Activated naive CD4-positive, alpha-beta T cell treated with Interleukin-2 at 50 U/mL for 16 hours (primary cell): ENCODE measurements around the gene ERAP2.
"Not testable (repeated sequence)": the region's sequence is repeated elsewhere in the genome, so short reads cannot be mapped to it uniquely, and the experiment has no call there.

Experiments used
- DNase-seq: peaks from one replicate; pipeline ENCODE4 v3.0.0-alpha.2; 2020

The ERAP2 gene

DNA sequence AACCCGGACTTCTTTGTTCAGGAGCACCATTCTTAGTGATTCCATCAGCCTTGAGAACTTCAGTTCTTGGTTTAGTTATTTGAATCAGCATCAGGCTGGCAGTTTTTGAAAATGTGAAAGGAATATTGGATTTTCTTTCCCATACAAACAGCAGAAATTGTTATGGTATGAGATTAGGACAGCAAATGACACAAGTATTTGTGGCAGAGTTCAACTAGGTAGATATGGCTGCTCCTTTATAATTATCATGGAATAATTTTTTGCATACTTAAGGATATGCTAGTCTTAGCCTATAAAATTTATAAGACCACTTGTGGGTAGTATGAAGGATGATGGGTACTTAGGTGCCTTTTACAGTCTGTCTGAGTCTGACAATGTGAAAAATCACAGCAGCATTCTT is 25.5 kb downstream of the ERAP2 start:
- no peak for DNase-seq

- no peak for DNase-seq
Measured at GRCh38 chr5:96902876-96903275, 26.6 kb downstream of the ERAP2 start.

- DNase-seq: no peak
Measured at GRCh38 chr5:96903300-96903699, 27.0 kb downstream of the ERAP2 start.

- no peak for DNase-seq
Measured at GRCh38 chr5:96904054-96904931, 28.0 kb downstream of the ERAP2 start.

- DNase-seq: no peak
Measured at GRCh38 chr5:96905864-96906263, 29.6 kb downstream of the ERAP2 start.

- DNase-seq: no peak
Measured at GRCh38 chr5:96909003-96909402, 32.7 kb downstream of the ERAP2 start.

DNA sequence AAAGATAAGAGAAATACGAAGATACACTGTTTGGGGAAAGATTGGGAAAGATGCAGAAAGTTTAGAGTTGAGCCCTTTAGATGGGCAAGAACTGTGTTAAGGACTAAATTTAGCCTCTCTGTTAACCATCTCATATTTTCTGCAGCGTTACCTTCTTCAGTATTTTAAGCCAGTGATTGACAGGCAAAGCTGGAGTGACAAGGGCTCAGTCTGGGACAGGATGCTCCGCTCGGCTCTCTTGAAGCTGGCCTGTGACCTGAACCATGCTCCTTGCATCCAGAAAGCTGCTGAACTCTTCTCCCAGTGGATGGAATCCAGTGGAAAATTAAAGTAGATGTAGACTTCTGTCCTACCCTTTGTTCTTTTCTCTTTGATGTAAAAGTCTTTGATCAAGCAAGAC is 33.1 kb downstream of the ERAP2 start:
- DNase-seq: no peak

DNA sequence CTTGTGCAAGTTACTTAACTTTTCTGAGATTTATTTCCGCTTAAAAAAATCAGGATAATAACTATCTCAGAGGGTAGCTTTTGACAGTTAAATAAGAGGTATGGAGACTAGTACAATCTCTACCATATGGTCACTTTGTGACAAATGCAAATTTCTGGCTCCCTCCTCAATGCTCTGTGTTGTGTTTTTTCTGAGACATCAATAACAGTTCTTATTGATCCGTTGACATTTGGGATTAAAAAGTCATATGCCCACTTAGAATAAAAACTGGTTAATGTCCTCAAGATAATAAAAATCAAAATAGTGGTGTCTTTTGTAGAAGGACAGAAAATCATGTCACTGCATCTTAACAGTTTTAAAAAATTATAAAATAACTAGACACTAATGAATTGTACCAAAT is 34.8 kb downstream of the ERAP2 start:
- no peak for DNase-seq

DNA sequence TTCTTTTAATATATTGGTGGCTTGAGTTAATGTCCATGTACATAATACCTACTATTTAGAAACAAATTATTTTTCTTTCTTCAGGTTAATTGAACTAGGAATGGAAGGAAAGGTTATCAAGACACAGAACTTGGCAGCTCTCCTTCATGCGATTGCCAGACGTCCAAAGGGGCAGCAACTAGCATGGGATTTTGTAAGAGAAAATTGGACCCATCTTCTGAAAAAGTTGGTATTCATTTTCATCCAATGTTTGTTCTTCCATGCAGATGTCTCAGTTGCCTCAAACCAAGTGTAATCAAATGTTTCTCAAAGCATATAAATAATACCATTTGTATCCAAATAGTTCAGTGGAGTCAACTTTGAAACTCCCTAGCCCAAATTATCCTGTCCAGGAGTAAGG is 36.9 kb downstream of the ERAP2 start:
- no peak for DNase-seq

DNA sequence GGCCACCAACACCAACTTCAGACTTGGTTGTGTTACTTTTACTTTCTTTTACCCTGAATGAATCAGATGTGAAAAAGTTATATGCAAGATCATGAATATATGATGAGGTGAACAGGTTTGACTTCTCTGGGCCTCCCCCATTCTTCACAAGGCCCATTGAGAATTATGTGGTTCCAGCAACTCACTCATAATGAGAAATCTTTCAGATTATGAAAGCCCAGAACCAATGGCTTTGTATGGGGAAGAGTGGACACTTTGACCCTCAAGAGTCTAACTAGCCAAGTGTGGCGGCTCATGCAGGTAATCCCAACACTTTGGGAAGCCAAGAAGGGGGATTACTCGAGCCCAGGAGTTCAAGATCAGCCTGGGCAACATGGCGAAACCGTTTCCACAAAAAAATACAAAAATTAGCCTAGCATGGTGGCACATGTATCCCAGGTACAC is 43.5 kb downstream of the ERAP2 start:
- no peak for DNase-seq

GRCh38 chr5:96920744-96921355 is 44.5 kb downstream of the ERAP2 start:
- DNase-seq: no peak

GRCh38 chr5:96922499-96923244 is 46.4 kb downstream of the ERAP2 start:
- no peak for DNase-seq

DNA sequence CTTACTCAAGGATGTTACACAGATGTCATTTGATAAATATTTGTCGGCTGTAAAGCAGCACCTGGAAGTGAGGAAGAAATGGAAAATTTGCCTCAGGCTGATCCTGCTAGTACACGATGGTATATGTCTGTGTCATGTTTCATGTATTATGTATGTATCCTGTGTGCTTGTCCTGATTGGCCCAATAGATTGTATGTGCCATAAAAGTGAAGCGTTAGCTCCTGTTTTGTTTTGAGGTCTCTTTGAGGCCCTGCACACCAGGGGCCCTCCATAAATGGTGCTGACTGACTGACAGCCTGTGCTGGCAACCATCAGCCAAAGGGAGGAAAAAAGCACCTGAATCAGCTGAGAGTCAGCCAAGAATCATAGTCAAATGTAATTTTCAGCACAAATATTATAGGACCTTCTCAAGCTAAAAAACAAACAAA is 47.7 kb downstream of the ERAP2 start:
- DNase-seq: no peak

- DNase-seq: no peak
Measured at GRCh38 chr5:96926276-96926675, 50.0 kb downstream of the ERAP2 start.

GRCh38 chr5:96927008-96927407 is 50.7 kb downstream of the ERAP2 start:
- no peak for DNase-seq

- no peak for DNase-seq
Measured at GRCh38 chr5:96928931-96929708, 52.8 kb downstream of the ERAP2 start.

DNA sequence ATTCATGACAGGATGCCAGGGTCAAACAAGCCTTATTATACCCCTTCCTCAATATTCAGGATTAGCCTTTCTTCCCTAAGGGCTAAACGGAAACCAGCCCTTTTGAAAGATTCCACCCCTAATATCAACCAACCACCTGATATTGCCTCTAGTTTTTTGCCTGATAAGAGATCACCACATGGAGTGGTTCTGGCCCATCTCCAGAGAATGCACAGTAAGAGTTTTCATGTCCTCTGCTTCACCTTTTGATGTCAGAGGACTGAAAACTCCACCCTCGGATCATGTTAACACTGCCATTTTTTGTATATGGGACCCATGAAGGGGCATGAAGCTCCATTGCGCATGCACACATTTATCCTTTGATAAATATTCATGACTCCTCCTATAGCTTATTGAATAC is 53.8 kb downstream of the ERAP2 start:
- DNase-seq: no peak

DNA sequence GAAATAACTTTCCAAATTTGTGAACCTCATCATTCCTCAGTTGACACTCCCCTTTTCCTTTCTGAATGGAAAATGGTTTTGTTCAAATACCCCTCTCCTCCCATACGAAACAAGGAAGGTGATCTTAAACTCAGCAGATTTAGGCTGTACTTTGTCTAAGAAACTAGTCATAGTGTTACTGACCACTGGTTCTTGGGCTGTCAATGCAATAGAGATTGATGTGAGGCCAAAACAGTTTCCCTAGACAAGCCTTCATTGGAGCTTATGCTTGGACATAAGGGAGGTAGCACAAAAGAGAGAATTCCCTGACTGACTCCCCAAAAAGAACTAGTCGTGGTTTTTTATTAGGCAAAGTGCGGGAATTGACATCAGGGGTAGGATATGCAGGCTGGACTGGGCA is 54.3 kb downstream of the ERAP2 start:
- no peak for DNase-seq

DNA sequence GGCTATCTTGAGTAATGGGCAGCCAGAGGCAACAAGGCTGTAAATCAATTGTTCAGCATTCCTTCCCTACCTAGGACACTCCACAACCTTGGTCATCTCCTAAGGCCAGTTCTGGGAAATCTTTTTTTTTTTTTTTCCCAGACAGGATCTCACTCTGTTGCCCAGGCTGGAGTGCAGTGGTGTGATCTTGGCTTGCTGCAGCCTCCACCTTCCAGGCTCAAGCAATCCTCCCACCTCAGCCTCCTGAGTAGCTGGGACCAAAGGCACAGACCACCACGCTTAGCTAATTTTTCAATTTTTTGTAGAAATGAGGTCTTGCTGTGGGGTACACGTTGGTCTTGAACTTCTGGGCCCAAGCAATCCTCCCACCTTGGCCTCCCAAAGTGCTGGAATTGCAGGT is 54.7 kb downstream of the ERAP2 start:
- not testable (repeated sequence) for DNase-seq

GRCh38 chr5:96931605-96932004 is 55.3 kb downstream of the ERAP2 start:
- DNase-seq: no peak

DNA sequence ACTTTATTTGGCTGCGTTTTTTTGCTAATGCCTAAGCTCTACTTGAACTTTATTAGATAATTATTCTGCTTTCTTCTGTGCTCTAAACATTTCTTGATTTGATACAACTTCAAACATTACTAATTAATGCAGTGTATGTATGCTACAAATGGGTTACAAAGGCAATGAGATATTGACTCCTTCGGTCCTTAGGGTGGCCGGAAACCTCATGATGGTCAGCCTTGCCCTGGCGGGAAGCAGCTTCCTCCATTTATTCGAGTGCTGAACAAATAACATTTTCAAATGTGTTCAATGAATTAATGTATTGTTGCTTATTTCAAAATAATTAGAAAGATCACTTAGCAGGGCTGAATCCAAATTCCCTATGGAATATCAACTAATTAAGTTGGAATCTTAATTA is 55.7 kb downstream of the ERAP2 start:
- no peak for DNase-seq

DNA sequence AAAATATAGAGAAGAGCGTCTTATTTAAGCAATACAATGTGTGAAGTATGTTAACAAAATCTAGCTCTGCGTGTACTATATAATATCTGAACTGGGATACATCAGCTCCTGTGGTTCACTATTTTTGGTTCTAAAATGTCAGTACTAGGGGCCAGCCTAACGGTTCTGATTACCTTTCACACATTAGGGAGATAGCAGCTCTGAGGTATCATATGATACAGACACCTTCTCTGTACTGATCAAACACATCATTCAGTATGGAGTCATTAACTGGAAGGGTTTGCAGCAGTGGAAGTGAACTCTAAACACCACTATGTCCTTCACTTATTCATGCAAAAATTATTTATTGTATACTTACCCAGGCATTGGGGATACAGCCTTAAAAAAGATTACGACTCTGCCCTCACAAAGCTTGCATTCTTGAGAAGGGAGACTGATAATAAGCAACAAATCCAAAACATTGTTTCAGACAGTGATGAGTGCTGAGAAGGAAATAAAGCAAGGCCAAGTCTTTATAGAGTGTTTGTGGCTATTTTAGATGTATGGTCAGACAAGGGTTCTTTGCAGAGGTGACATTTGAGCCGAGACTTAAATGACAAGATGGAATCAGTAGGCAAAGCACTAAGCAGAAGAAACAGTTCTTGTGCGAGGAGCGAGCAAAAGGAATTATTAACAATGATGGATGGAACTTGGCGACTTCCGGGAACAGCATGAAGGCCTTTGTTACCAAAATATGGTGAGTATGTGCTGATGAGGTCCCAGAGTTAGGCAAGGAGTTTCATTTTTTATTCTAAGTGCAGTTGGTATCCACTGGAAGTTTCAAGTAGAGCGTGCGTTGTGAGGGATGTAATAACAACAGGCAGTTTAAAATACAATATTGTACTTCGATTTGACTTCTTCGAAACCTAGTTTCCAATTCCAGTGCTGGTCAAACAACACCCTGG is 57.7 kb downstream of the ERAP2 start:
- no peak for DNase-seq
